Stomach smooth muscle (tissue), 2 donors: ENCODE results near the gene AP5B1.

ENCODE experiments used
- H3K27ac ChIP-seq: one replicate; pipeline ENCODE4 v1.7.0; 2013; ENCODE audit warnings: mild to moderate bottlenecking, low read length, inconsistent platforms
- H3K27me3 ChIP-seq, 2 donors: one replicate each; pipeline ENCODE4 v1.7.0; 2013; ENCODE audit warnings: low read length in 2 of 2; ENCODE audit not compliant: insufficient read depth in 2 of 2, control insufficient read depth in 1 of 2
- H3K36me3 ChIP-seq, 2 donors: one replicate each; pipeline ENCODE4 v1.7.0; 2013; ENCODE audit warnings: low read length in 2 of 2; ENCODE audit not compliant: control insufficient read depth in 2 of 2, insufficient read depth in 2 of 2
- H3K4me1 ChIP-seq: one replicate; pipeline ENCODE4 v1.7.0; 2013; ENCODE audit warnings: low read length; ENCODE audit not compliant: control insufficient read depth, insufficient read depth
- H3K4me3 ChIP-seq, 2 donors: one replicate each; pipeline ENCODE4 v1.7.0; 2013; ENCODE audit warnings: low read length in 2 of 2
- H3K9ac ChIP-seq, 2 donors: one replicate each; pipeline ENCODE4 v1.7.0; 2013; ENCODE audit warnings: low read length in 2 of 2, mild to moderate bottlenecking in 1 of 2
- H3K9me3 ChIP-seq, 2 donors: one replicate each; pipeline ENCODE4 v1.7.0; 2013; ENCODE audit warnings: low read length in 2 of 2; ENCODE audit not compliant: control insufficient read depth in 2 of 2
- donor health status: healthy.
- donor health status: Pancreatic carcinoma.

Gene AP5B1

DNA sequence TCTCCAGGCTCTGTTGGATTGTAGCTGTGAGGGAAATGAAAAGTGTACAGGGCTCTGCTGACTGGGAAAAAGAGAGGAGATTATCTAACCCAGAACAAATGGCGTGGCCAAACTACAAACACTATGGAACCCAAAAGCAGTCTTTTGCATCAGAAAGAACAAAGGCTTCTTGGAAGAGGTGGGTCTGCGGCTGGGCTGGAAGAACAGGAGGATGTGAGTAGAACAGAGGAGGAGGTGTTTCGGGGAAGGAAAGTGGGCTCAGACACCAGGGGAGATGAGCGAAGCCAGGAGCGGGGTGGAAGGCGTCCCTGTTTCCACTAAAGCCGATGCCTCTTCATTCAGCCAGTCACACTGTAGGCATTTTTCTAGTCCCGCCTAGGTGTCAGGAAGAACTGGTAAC lies 18.1 kb upstream of the AP5B1 start:
- Histone ChIP-seq H3K9ac (no peak overlapping the region), H3K4me1 (no peaks in the 10 kb centered on the region), H3K27me3 (peaks cover 31 to 50% of the 10 kb centered on the region in 2 donors), H3K36me3 (no peaks in the 10 kb centered on the region), H3K4me3 (no peak overlapping the region), H3K27ac (no peak overlapping the region), H3K9me3 (no peaks in the 10 kb centered on the region)

- Histone ChIP-seq H3K36me3 (no peaks in the 10 kb centered on the region), H3K27me3 (peaks cover 20 to 38% of the 10 kb centered on the region in 2 donors), H3K9ac (no peak overlapping the region), H3K4me3 (no peak overlapping the region), H3K4me1 (no peaks in the 10 kb centered on the region), H3K27ac (no peak overlapping the region), H3K9me3 (no peaks in the 10 kb centered on the region)
Measured at GRCh38 chr11:65797711-65798110, 16.9 kb upstream of the AP5B1 start.

DNA sequence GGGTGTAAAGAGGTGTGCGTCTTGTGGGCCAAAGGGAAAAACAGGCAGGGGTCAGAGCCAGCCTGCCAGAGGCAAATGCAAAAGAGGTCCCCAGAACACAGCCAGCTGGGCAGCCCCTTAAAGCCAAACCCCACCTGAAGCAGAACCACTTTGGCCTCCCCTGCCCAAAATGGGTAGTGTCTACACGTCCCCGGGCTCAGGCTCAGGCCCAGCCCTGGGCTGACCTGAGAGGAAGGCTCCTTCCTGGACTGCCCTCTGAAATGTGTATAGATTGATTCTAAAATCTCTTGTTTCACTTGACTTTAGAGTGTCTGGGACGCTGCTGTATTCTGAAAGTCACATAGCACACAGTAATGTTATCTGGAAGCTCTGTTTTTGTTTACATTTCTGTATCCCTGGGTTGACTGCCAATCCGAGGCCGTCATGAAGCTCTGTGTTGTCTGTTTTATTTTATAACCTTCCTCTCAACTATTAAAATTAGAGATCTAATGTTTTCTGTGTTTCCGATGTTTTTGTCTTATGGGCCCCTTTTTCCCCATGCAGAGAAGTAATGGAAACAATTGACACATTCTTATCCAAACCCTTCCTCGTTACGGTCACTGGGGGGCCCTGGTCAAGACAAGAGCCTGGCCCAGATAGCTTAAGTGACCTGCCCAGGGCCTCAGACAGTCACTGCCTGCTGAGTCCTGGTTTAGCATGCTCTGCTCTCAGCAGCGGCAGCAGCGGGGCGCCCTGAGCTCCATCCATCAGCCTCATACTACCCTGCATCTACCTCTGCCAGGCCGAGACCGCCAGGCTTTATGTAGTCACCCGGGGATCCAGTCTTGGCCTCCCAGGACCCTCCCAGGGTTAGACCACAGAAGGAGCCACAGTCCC lies 16.2 kb upstream of the AP5B1 start:
- no peak overlapping the region for H3K27ac ChIP-seq
- H3K36me3 ChIP-seq = no peaks in the 10 kb centered on the region
- H3K4me3 ChIP-seq = no peak overlapping the region
- no peak overlapping the region for H3K9ac ChIP-seq
- peaks cover 16 to 37% of the 10 kb centered on the region in 2 donors for H3K27me3 ChIP-seq
- H3K4me1 ChIP-seq = no peaks in the 10 kb centered on the region
- no peaks in the 10 kb centered on the region for H3K9me3 ChIP-seq

DNA sequence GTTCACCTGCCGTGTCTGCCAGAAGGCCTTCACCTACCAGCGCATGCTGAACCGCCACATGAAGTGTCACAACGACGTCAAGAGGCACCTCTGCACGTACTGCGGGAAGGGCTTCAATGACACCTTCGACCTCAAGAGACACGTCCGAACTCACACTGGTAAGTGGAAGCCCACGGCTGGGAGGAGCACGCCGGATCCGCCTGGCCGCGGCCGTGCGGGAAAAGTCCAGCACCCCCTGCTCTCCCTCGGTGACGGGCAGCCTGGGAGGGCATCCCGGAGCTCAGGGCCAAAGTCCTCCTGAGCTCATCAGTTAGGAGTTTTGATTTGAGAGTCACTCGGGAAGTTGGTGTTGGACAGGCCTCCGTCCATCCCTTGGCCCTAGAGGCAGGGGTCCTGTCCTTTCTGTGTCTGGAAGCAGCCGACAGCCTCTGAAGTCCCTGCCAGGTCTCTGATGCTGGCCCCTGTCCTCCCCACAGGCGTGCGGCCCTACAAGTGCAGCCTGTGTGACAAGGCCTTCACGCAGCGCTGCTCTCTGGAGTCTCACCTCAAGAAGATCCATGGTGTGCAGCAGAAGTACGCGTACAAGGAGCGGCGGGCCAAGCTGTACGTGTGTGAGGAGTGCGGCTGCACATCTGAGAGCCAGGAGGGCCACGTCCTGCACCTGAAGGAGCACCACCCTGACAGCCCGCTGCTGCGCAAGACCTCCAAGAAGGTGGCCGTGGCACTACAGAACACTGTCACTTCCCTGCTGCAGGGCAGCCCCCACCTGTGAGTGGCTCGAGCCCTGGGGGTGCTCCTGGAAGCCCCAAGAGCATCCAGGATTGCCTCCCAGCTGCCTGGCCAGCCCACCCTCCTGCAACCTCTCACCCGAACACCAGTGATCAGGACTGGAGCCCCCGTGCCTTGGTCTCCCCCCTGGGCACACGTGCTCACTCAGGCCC lies 14.1 kb upstream of the AP5B1 start:
- Histone ChIP-seq H3K27me3 (peaks cover 7 to 27% of the 10 kb centered on the region in 2 donors), H3K27ac (no peak overlapping the region), H3K4me1 (no peaks in the 10 kb centered on the region), H3K4me3 (no peak overlapping the region), H3K9me3 (no peaks in the 10 kb centered on the region), H3K36me3 (no peaks in the 10 kb centered on the region), H3K9ac (no peak overlapping the region)

GRCh38 chr11:65793625-65794400 lies 13.0 kb upstream of the AP5B1 start:
- Histone ChIP-seq H3K4me3 (no peak overlapping the region), H3K9ac (no peak overlapping the region), H3K27ac (no peak overlapping the region), H3K27me3 (peaks cover 11 to 27% of the 10 kb centered on the region in 2 donors), H3K9me3 (no peaks in the 10 kb centered on the region), H3K36me3 (no peaks in the 10 kb centered on the region), H3K4me1 (no peaks in the 10 kb centered on the region)

- H3K36me3 ChIP-seq = no peaks in the 10 kb centered on the region
- H3K4me1 ChIP-seq = no peaks in the 10 kb centered on the region
- no peaks in the 10 kb centered on the region for H3K9me3 ChIP-seq
- peaks cover 17 to 30% of the 10 kb centered on the region in 2 donors for H3K27me3 ChIP-seq
- no peak overlapping the region for H3K9ac ChIP-seq
- no peak overlapping the region for H3K4me3 ChIP-seq
- H3K27ac ChIP-seq = no peak overlapping the region
Measured at GRCh38 chr11:65793144-65793581, 12.4 kb upstream of the AP5B1 start.

DNA sequence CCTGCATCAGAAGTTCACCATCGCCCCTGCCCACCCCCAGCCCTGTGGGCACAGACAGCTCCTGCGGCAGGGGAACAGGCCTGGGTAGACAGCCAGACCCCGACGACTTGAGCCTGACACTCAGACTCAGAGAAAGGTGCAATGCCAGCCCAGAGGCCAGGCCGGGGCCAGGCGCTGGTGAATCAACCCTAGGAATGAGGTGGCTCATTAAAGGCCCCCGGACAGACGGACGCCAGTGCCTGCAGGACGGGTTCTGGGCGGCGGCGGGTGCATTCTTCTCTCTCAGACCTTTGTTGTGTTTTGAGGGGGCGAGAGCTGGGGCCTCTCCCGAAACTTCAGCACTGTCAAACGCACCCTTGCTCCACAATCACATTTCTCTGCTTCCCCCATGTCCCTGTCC lies 11.7 kb upstream of the AP5B1 start:
- Histone ChIP-seq H3K36me3 (no peaks in the 10 kb centered on the region), H3K27me3 (peaks cover 21 to 31% of the 10 kb centered on the region in 2 donors), H3K4me3 (no peak overlapping the region), H3K27ac (no peak overlapping the region), H3K4me1 (peaks cover 5% of the 10 kb centered on the region), H3K9me3 (no peaks in the 10 kb centered on the region), H3K9ac (no peak overlapping the region)

GRCh38 chr11:65791719-65792213 lies 11.0 kb upstream of the AP5B1 start:
- Histone ChIP-seq H3K36me3 (no peaks in the 10 kb centered on the region), H3K4me3 (no peak overlapping the region), H3K27me3 (peaks cover 24 to 29% of the 10 kb centered on the region in 2 donors), H3K9me3 (no peaks in the 10 kb centered on the region), H3K9ac (no peak overlapping the region), H3K27ac (no peak overlapping the region), H3K4me1 (peaks cover 9% of the 10 kb centered on the region)

GRCh38 chr11:65790902-65791650 lies 10.3 kb upstream of the AP5B1 start:
- H3K9ac ChIP-seq = no peak overlapping the region
- no peak overlapping the region for H3K27ac ChIP-seq
- H3K27me3 ChIP-seq = peaks cover 27 to 30% of the 10 kb centered on the region in 2 donors

More at GRCh38 chr11:65790902-65791650, 10.3 kb upstream of the AP5B1 start:
- H3K36me3 ChIP-seq = no peaks in the 10 kb centered on the region
- H3K9me3 ChIP-seq = no peaks in the 10 kb centered on the region
- no peak overlapping the region for H3K4me3 ChIP-seq
- peaks cover 14% of the 10 kb centered on the region for H3K4me1 ChIP-seq
